GM23338 (cell line): ENCODE measurements around the gene PLAAT3. TPM values are rescaled to one million over a fixed set of nuclear protein-coding genes. Genes with fewer than 3 reads are reported as not detected.

ENCODE experiments used
- CREB1 ChIP-seq: fragments of 250-450 bp; sonication (Bioruptor Pico); IDR thresholded peaks from 2 replicates; pipeline ENCODE4 v1.5.0; 2020; ENCODE audit warnings: low read depth, mild to moderate bottlenecking, moderate library complexity
- EZH2 ChIP-seq: fragments of 200-600 bp; sonication (generic); IDR thresholded peaks from one replicate; pipeline ENCODE4 v1.8.0; 2017; ENCODE audit warnings: antibody characterized with exemption, mild to moderate bottlenecking, low read depth; ENCODE audit not compliant: unreplicated experiment
- JUNB ChIP-seq: IDR thresholded peaks from one replicate; pipeline ENCODE4 v1.6.1; 2016; ENCODE audit warnings: antibody characterized with exemption; ENCODE audit not compliant: unreplicated experiment
- NANOG ChIP-seq: IDR thresholded peaks from 2 replicates; pipeline ENCODE4 v1.6.1; 2016; ENCODE audit warnings: antibody characterized with exemption, borderline replicate concordance
- STAT1 ChIP-seq: IDR thresholded peaks from one replicate; pipeline ENCODE4 v1.6.1; 2016; ENCODE audit warnings: antibody characterized with exemption; ENCODE audit not compliant: unreplicated experiment
- ZNF114 ChIP-seq: fragments of 250-450 bp; sonication (Bioruptor Pico); IDR thresholded peaks from 2 replicates; pipeline ENCODE4 v1.5.0; 2020; ENCODE audit warnings: mild to moderate bottlenecking, moderate library complexity
- ZNF331 ChIP-seq: fragments of 250-450 bp; sonication (Bioruptor Pico); IDR thresholded peaks from 2 replicates; pipeline ENCODE4 v1.5.0; 2020; ENCODE audit warnings: low read depth, mild to moderate bottlenecking, moderate library complexity
- polyA plus RNA-seq: library from polyadenylated mRNA; unstranded; fragments of >200 nt; fragmentation: Nextera tagmentation; extraction: Ambion mirVana; gene quantifications from 2 replicates; pipeline ENCODE4 v1.2.1, GENCODE V29; 2016
- total RNA-seq: library from RNA; depleted of rRNA; stranded (reverse); fragments of >200 nt; shearing (Covaris generic); gene quantifications from 2 replicates; pipeline ENCODE4 v1.2.3, GENCODE V29; 2014
- TF ChIP-seq, protein P1 (sequence below): IDR thresholded peaks from one replicate; pipeline ENCODE4 v1.6.1; 2018; ENCODE audit warnings: antibody characterized with exemption; ENCODE audit not compliant: unreplicated experiment
- TF ChIP-seq, protein P2 (sequence below): fragments of 250-450 bp; sonication (Bioruptor Pico); IDR thresholded peaks from 2 replicates; pipeline ENCODE4 v1.5.0; 2020; ENCODE audit warnings: mild to moderate bottlenecking, moderate library complexity

The PLAAT3 gene
- total and polyA plus RNA-seq, 2 experiments from 2014 or later: 61.1 to 262 TPM

DNA sequence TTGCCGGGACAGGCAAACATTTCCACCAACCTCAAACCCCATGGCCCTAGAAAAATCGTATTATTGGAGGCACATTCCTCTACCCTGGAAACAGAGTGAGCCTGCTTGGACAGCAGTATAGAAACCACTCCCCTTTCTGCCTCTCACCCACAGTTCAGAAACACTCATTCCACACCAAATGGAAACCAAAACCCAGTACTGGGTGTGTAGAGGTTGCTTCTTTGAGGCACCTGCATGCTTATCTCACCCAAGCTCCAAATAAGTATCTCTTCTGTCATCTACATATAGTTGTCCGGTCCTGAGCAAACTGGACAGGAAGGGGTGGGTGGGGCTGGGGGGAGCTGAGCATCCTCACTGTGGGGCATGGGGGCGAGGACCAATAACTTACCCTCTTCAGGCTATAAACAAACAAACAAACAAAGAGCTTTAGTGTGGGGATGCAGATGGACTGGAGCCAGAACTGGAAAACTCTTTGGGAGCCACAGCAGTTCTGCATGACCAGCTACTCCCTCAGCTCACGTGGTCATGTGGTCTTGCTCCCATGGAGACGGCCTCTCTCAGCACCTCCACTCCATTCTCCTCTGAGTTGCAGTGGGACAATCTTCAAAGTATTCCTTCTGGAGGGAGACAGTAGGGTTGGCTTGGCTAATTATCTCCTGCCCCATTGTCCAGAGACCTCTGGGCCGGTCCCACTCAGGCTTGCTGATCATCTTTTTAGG is 50.0 kb downstream of the PLAAT3 start (continued):
- TF ChIP-seq, protein P1, sequence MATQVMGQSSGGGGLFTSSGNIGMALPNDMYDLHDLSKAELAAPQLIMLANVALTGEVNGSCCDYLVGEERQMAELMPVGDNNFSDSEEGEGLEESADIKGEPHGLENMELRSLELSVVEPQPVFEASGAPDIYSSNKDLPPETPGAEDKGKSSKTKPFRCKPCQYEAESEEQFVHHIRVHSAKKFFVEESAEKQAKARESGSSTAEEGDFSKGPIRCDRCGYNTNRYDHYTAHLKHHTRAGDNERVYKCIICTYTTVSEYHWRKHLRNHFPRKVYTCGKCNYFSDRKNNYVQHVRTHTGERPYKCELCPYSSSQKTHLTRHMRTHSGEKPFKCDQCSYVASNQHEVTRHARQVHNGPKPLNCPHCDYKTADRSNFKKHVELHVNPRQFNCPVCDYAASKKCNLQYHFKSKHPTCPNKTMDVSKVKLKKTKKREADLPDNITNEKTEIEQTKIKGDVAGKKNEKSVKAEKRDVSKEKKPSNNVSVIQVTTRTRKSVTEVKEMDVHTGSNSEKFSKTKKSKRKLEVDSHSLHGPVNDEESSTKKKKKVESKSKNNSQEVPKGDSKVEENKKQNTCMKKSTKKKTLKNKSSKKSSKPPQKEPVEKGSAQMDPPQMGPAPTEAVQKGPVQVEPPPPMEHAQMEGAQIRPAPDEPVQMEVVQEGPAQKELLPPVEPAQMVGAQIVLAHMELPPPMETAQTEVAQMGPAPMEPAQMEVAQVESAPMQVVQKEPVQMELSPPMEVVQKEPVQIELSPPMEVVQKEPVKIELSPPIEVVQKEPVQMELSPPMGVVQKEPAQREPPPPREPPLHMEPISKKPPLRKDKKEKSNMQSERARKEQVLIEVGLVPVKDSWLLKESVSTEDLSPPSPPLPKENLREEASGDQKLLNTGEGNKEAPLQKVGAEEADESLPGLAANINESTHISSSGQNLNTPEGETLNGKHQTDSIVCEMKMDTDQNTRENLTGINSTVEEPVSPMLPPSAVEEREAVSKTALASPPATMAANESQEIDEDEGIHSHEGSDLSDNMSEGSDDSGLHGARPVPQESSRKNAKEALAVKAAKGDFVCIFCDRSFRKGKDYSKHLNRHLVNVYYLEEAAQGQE: no peak
- TF ChIP-seq CREB1 (CRISPR knock-in tag) (no peak), ZNF331 (CRISPR knock-in tag) (no peak), JUNB (no peak), EZH2 (no peak), NANOG (no peak), STAT1 (no peak), ZNF114 (CRISPR knock-in tag) (no peak)
- TF ChIP-seq, protein P2, sequence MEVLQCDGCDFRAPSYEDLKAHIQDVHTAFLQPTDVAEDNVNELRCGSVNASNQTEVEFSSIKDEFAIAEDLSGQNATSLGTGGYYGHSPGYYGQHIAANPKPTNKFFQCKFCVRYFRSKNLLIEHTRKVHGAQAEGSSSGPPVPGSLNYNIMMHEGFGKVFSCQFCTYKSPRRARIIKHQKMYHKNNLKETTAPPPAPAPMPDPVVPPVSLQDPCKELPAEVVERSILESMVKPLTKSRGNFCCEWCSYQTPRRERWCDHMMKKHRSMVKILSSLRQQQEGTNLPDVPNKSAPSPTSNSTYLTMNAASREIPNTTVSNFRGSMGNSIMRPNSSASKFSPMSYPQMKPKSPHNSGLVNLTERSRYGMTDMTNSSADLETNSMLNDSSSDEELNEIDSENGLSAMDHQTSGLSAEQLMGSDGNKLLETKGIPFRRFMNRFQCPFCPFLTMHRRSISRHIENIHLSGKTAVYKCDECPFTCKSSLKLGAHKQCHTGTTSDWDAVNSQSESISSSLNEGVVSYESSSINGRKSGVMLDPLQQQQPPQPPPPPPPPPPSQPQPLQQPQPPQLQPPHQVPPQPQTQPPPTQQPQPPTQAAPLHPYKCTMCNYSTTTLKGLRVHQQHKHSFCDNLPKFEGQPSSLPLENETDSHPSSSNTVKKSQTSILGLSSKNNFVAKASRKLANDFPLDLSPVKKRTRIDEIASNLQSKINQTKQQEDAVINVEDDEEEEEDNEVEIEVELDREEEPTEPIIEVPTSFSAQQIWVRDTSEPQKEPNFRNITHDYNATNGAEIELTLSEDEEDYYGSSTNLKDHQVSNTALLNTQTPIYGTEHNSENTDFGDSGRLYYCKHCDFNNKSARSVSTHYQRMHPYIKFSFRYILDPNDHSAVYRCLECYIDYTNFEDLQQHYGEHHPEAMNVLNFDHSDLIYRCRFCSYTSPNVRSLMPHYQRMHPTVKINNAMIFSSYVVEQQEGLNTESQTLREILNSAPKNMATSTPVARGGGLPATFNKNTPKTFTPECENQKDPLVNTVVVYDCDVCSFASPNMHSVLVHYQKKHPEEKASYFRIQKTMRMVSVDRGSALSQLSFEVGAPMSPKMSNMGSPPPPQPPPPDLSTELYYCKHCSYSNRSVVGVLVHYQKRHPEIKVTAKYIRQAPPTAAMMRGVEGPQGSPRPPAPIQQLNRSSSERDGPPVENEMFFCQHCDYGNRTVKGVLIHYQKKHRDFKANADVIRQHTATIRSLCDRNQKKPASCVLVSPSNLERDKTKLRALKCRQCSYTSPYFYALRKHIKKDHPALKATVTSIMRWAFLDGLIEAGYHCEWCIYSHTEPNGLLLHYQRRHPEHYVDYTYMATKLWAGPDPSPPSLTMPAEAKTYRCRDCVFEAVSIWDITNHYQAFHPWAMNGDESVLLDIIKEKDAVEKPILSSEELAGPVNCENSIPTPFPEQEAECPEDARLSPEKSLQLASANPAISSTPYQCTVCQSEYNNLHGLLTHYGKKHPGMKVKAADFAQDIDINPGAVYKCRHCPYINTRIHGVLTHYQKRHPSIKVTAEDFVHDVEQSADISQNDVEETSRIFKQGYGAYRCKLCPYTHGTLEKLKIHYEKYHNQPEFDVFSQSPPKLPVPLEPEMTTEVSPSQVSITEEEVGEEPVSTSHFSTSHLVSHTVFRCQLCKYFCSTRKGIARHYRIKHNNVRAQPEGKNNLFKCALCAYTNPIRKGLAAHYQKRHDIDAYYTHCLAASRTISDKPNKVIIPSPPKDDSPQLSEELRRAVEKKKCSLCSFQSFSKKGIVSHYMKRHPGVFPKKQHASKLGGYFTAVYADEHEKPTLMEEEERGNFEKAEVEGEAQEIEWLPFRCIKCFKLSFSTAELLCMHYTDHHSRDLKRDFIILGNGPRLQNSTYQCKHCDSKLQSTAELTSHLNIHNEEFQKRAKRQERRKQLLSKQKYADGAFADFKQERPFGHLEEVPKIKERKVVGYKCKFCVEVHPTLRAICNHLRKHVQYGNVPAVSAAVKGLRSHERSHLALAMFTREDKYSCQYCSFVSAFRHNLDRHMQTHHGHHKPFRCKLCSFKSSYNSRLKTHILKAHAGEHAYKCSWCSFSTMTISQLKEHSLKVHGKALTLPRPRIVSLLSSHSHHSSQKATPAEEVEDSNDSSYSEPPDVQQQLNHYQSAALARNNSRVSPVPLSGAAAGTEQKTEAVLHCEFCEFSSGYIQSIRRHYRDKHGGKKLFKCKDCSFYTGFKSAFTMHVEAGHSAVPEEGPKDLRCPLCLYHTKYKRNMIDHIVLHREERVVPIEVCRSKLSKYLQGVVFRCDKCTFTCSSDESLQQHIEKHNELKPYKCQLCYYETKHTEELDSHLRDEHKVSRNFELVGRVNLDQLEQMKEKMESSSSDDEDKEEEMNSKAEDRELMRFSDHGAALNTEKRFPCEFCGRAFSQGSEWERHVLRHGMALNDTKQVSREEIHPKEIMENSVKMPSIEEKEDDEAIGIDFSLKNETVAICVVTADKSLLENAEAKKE (CRISPR knock-in tag): no peak
